Activated CD8-positive, alpha-beta T cell treated with anti-CD3 and anti-CD28 coated beads for 36 hours (primary cell): Measurements from ENCODE around the gene KCNC4. TPM values are rescaled to one million over a fixed set of nuclear protein-coding genes. Genes with fewer than 3 reads are reported as not detected.

Source experiments
- ATAC-seq: fragments of 200-7000 bp; cut with Tn5 transposase; one replicate; pipeline ENCODE4 v1.10.0; 2021; ENCODE audit warnings: mild to moderate bottlenecking, moderate library complexity
- CTCF ChIA-PET: fragments of 350-600 bp; sonication (Branson Sonifier 250); formaldehyde crosslinking; loops from one replicate; lab custom pipeline; 2021; ENCODE audit warnings: antibody characterized with exemption; lab: Charles Lee
- POLR2A ChIA-PET: fragments of 350-600 bp; sonication (Branson Sonifier 250); formaldehyde crosslinking; loops from one replicate; lab custom pipeline; 2021; ENCODE audit warnings: antibody characterized with exemption; lab: Charles Lee
- DNase-seq: peaks from one replicate; pipeline ENCODE4 v3.0.0-alpha.2; 2020
- H3K27ac Mint-ChIP-seq: one replicate; pipeline ENCODE4 v1.8.0; 2021; ENCODE audit warnings: mild to moderate bottlenecking, mixed read lengths
- H3K27me3 Mint-ChIP-seq: one replicate; pipeline ENCODE4 v1.8.0; 2021; ENCODE audit warnings: mixed read lengths
- H3K36me3 Mint-ChIP-seq: one replicate; pipeline ENCODE4 v1.8.0; 2021; ENCODE audit warnings: low read depth, mixed read lengths
- H3K4me1 Mint-ChIP-seq: one replicate; pipeline ENCODE4 v1.8.0; 2021; ENCODE audit warnings: low read depth, mixed read lengths
- H3K4me3 Mint-ChIP-seq: one replicate; pipeline ENCODE4 v1.8.0; 2021; ENCODE audit warnings: mild to moderate bottlenecking, moderate library complexity, mixed read lengths
- H3K9me3 Mint-ChIP-seq: one replicate; pipeline ENCODE4 v1.8.0; 2021; ENCODE audit warnings: mixed read lengths
- CTCF ChIP-seq: fragments of 200-600 bp; IDR thresholded peaks from one replicate; pipeline ENCODE4 v1.8.0; 2022; ENCODE audit warnings: antibody characterized with exemption, mild to moderate bottlenecking
- intact Hi-C: fragments of 100-400 bp; cut with micrococcal nuclease; formaldehyde crosslinking; loops from one replicate; pipeline ENCODE4 v1.10.0; 2022
- total RNA-seq, 2 experiments: library from RNA; stranded (reverse); gene quantifications; one replicate each; pipeline ENCODE4 v1.2.3, GENCODE V29; 2021

Gene KCNC4
- total RNA-seq, 2 experiments from 2014 or later = 10.7 to 12.2 TPM

GRCh38 chr1:110255392-110255787 is 45.3 kb downstream of the KCNC4 start:
- no peaks in the 10 kb centered on the region for H3K36me3 Mint-ChIP-seq

GRCh38 chr1:110258734-110259133 is 48.6 kb downstream of the KCNC4 start:
- no peaks in the 10 kb centered on the region for H3K4me1 Mint-ChIP-seq
- intact Hi-C loops = no loop called here
- TF ChIP-seq CTCF = no peak
- ChIA-PET CTCF (interaction anchor here (0.7 to 1.5 kb wide), 2 partner anchors 50 to 53 kb away, joined by 3 read pairs; no protein-coding TSS in a partner anchor), POLR2A (no interaction called here)
- no peak overlapping the region for H3K4me3 Mint-ChIP-seq
- ATAC-seq (no peak), DNase-seq (no peak)
- no peaks in the 10 kb centered on the region for H3K9me3 Mint-ChIP-seq
- no peaks in the 10 kb centered on the region for H3K36me3 Mint-ChIP-seq
- no peaks in the 10 kb centered on the region for H3K27me3 Mint-ChIP-seq
- no peak overlapping the region for H3K27ac Mint-ChIP-seq

More at GRCh38 chr1:110255392-110255787, 45.3 kb downstream of the KCNC4 start:
- Mint-ChIP-seq H3K27ac (no peak overlapping the region), H3K9me3 (no peaks in the 10 kb centered on the region), H3K4me1 (no peaks in the 10 kb centered on the region), H3K27me3 (no peaks in the 10 kb centered on the region), H3K4me3 (no peak overlapping the region)
- POLR2A ChIA-PET = no interaction called here
- DNase-seq (no peak), ATAC-seq (peak; percentile 39)
- CTCF ChIA-PET = interaction anchor here (2.9 kb wide), 1 partner anchor 48 kb away, joined by 10 read pairs; no protein-coding TSS in a partner anchor
- no peak for TF ChIP-seq CTCF
- intact Hi-C loops = no loop called here

- no peak for TF ChIP-seq CTCF
- ChIA-PET POLR2A (no interaction called here), CTCF (no interaction called here)
- Mint-ChIP-seq H3K4me1 (no peaks in the 10 kb centered on the region), H3K4me3 (no peak overlapping the region), H3K27ac (no peak overlapping the region), H3K27me3 (no peaks in the 10 kb centered on the region), H3K36me3 (no peaks in the 10 kb centered on the region), H3K9me3 (no peaks in the 10 kb centered on the region)
- DNase-seq (no peak), ATAC-seq (no peak)
- intact Hi-C loops = no loop called here
Observed at GRCh38 chr1:110259770-110260169, 49.7 kb downstream of the KCNC4 start.

Other genes with a start within 250 kb of the KCNC4 start
- gene AHCYL1, start 225.5 kb upstream of the KCNC4 start, total RNA-seq = 10 to 100 TPM; 77.8 to 79.1 TPM
- gene STRIP1, start 175.7 kb upstream of the KCNC4 start, total RNA-seq = 10 to 100 TPM; 24.6 to 24.8 TPM
- gene ALX3, start 139.6 kb upstream of the KCNC4 start, total RNA-seq = not detected
- gene UBL4B, start 97.9 kb upstream of the KCNC4 start, total RNA-seq = not detected
- under 1 TPM; 0.05 to 0.18 TPM for gene SLC6A17, start 59.8 kb upstream of the KCNC4 start, total RNA-seq
- gene RBM15, start 129.1 kb downstream of the KCNC4 start, total RNA-seq = 10 to 100 TPM; 70.8 to 72.5 TPM
- under 1 TPM; 0.27 to 0.51 TPM for gene SLC16A4, start 180.7 kb downstream of the KCNC4 start, total RNA-seq
- 100 to 1,000 TPM; 154 to 160 TPM for gene LAMTOR5, start 197.4 kb downstream of the KCNC4 start, total RNA-seq
- gene PROK1, start 240.8 kb downstream of the KCNC4 start, total RNA-seq = not detected